Left ventricle myocardium inferior (tissue), 1 donor: ENCODE measurements around the gene PLCD3. TPM values are rescaled to one million over a fixed set of nuclear protein-coding genes. Genes with fewer than 3 reads are reported as not detected.
A peak's percentile ranks its signal among the peaks of the same experiment; 100 is the strongest.

Experiments used
- DNase-seq: peaks from one replicate; pipeline ENCODE4 v3.0.0-alpha.2; 2020
- H3K27ac ChIP-seq: fragments of 200-600 bp; replicated peaks from 2 replicates; pipeline ENCODE4 v1.8.0; 2021
- H3K27me3 ChIP-seq: fragments of 200-600 bp; 2 replicates; pipeline ENCODE4 v1.8.0; 2021; ENCODE audit warnings: low read depth
- H3K36me3 ChIP-seq: fragments of 200-600 bp; 2 replicates; pipeline ENCODE4 v1.8.0; 2021
- H3K4me1 ChIP-seq: fragments of 200-600 bp; 2 replicates; pipeline ENCODE4 v1.8.0; 2021
- H3K4me3 ChIP-seq: fragments of 200-600 bp; 2 replicates; pipeline ENCODE4 v1.8.0; 2021; ENCODE audit warnings: mild to moderate bottlenecking, moderate library complexity
- H3K9me3 ChIP-seq: fragments of 200-600 bp; replicated peaks from 2 replicates; pipeline ENCODE4 v1.8.0; 2021
- CTCF ChIP-seq: fragments of 200-600 bp; IDR thresholded peaks from 2 replicates; pipeline ENCODE4 v1.8.0; 2021; ENCODE audit warnings: antibody characterized with exemption, mild to moderate bottlenecking, borderline replicate concordance
- intact Hi-C: fragments of 100-400 bp; cut with micrococcal nuclease; formaldehyde crosslinking; loops from one replicate; pipeline ENCODE4 v1.11.0; 2022
- total RNA-seq: library from RNA; stranded (reverse); fragmentation: NEBNext Ultra II Directional; extraction: Animal tissue kit (Norgen Biotek cat#: 25700); gene quantifications from one replicate; pipeline ENCODE4 v1.2.1, GENCODE V29; 2021
- donor health status: DM: no; HTN: yes; CAD: no; lungs with severe emphysema.

Gene PLCD3
- total RNA-seq, 1 donor from 2014 or later: 146 TPM

- Histone ChIP-seq H3K36me3 (peaks cover 22% of the 10 kb centered on the region), H3K4me3 (peak within 1 kb of the TSS; percentile 91), H3K9me3 (no peaks in the 10 kb centered on the region), H3K27ac (peak within 1 kb of the TSS; percentile 81), H3K27me3 (no peaks in the 10 kb centered on the region), H3K4me1 (peaks cover 48% of the 10 kb centered on the region)
- peak; percentile 94 for DNase-seq
- intact Hi-C loops: loop anchor here (5.0 kb wide), 1 partner anchor 62 kb away; no protein-coding TSS in a partner anchor
- TF ChIP-seq CTCF: peak; percentile 100
Measured at GRCh38 chr17:45135192-45135977, 3.1 kb upstream of the PLCD3 start, which contains the start of gene ACBD4. TSS of gene ACBD4 (plus strand) at chr17:45135687. CDS start at chr17:45136145, 458 bp downstream.

- peak; percentile 83 for TF ChIP-seq CTCF
- peak; percentile 86 for DNase-seq
- Histone ChIP-seq H3K27ac (peak overlapping the region; percentile 99), H3K4me3 (peak overlapping the region; percentile 97), H3K36me3 (peaks cover 4% of the 10 kb centered on the region), H3K9me3 (no peaks in the 10 kb centered on the region), H3K27me3 (no peaks in the 10 kb centered on the region), H3K4me1 (peaks cover 74% of the 10 kb centered on the region)
- intact Hi-C loops: no loop called here
Measured at GRCh38 chr17:45132572-45133463, 503 bp upstream of the PLCD3 start.

GRCh38 chr17:45131616-45132319 is 547 bp downstream of the PLCD3 start:
- Histone ChIP-seq H3K4me1 (peaks cover 77% of the 10 kb centered on the region), H3K36me3 (no peaks in the 10 kb centered on the region), H3K27me3 (no peaks in the 10 kb centered on the region), H3K9me3 (no peaks in the 10 kb centered on the region), H3K4me3 (peak overlapping the region; percentile 97), H3K27ac (peak overlapping the region; percentile 99)
- intact Hi-C loops: no loop called here
- peak; percentile 94 for TF ChIP-seq CTCF
- DNase-seq: peak; percentile 53

GRCh38 chr17:45130681-45131615 is 1.4 kb downstream of the PLCD3 start:
- no peak for DNase-seq
- peaks cover 77% of the 10 kb centered on the region for H3K4me1 ChIP-seq
- no peak for TF ChIP-seq CTCF
- peak overlapping the region; percentile 99 for H3K27ac ChIP-seq
- H3K4me3 ChIP-seq: peak overlapping the region; percentile 97
- H3K36me3 ChIP-seq: no peaks in the 10 kb centered on the region
- H3K27me3 ChIP-seq: no peaks in the 10 kb centered on the region
- intact Hi-C loops: no loop called here
- H3K9me3 ChIP-seq: no peaks in the 10 kb centered on the region
